K562 (cell line): ENCODE data around the gene SNRNP70. TPM values are rescaled to one million over a fixed set of nuclear protein-coding genes. Genes with fewer than 3 reads are reported as not detected.

Source experiments
- ADNP ChIP-seq: fragments of 200-800 bp; sonication (Bioruptor generic); IDR thresholded peaks from 2 replicates; pipeline ENCODE4 v1.6.1; 2016; ENCODE audit warnings: missing genetic modification characterization, missing compliant biosample characterization
- BRD9 ChIP-seq: fragments of 450-650 bp; IDR thresholded peaks from 2 replicates; pipeline ENCODE4 v1.6.1; 2018; ENCODE audit warnings: low read depth; ENCODE audit not compliant: partially characterized antibody
- C11orf30 ChIP-seq: fragments of 450-650 bp; IDR thresholded peaks from 2 replicates; pipeline ENCODE4 v1.6.1; 2016; ENCODE audit warnings: low read depth, mild to moderate bottlenecking
- CEBPB ChIP-seq: fragments of 450-650 bp; IDR thresholded peaks from 2 replicates; pipeline ENCODE4 v1.6.1; 2016; ENCODE audit warnings: missing genetic modification characterization, missing compliant biosample characterization
- FIP1L1 ChIP-seq: fragments of 200-400 bp; formaldehyde crosslinking; IDR thresholded peaks from 2 replicates; pipeline ENCODE4 v1.6.1; 2018; ENCODE audit warnings: mild to moderate bottlenecking, low read depth, low read length; ENCODE audit not compliant: poor library complexity, severe bottlenecking
- HDAC8 ChIP-seq: fragments of 450-650 bp; IDR thresholded peaks from 2 replicates; pipeline ENCODE4 v1.6.1; 2016; ENCODE audit warnings: mild to moderate bottlenecking, missing genetic modification characterization, moderate library complexity, missing compliant biosample characterization
- HDGF ChIP-seq: fragments of 450-650 bp; IDR thresholded peaks from 2 replicates; pipeline ENCODE4 v1.6.1; 2016
- JUN ChIP-seq, 2 experiments: sonication (generic) in 1 of 2; formaldehyde crosslinking in 1 of 2; IDR thresholded peaks; 2 replicates each; pipeline versions ENCODE4 v1.6.1 to v1.8.0; 2012 to 2022; ENCODE audit warnings: borderline replicate concordance in 2 of 2, mild to moderate bottlenecking in 2 of 2, improper control_type of control experiment in 1 of 2, low read depth in 1 of 2, low read length in 1 of 2, missing genetic modification reagents in 1 of 2
- MAFF ChIP-seq: IDR thresholded peaks from 2 replicates; pipeline ENCODE4 v1.6.1; 2012; ENCODE audit warnings: low read length, improper control_type of control experiment
- MTA1 ChIP-seq: fragments of 450-650 bp; IDR thresholded peaks from 2 replicates; pipeline ENCODE4 v1.6.1; 2017; ENCODE audit warnings: borderline replicate concordance
- NCOR1 ChIP-seq: fragments of 450-650 bp; IDR thresholded peaks from 2 replicates; pipeline ENCODE4 v1.6.1; 2016; ENCODE audit warnings: mild to moderate bottlenecking, moderate library complexity
- NFE2 ChIP-seq: IDR thresholded peaks from 2 replicates; pipeline ENCODE4 v1.6.1; 2014; ENCODE audit warnings: antibody characterized with exemption, low read depth
- NFXL1 ChIP-seq: fragments of 450-650 bp; formaldehyde crosslinking; IDR thresholded peaks from 2 replicates; pipeline ENCODE4 v1.4.0; 2021; ENCODE audit warnings: mild to moderate bottlenecking
- NR2F6 ChIP-seq: fragments of 450-650 bp; formaldehyde crosslinking; IDR thresholded peaks from 2 replicates; pipeline ENCODE4 v1.4.0; 2020; ENCODE audit warnings: mild to moderate bottlenecking
- OTX1 ChIP-seq: fragments of 450-650 bp; formaldehyde crosslinking; IDR thresholded peaks from 2 replicates; pipeline ENCODE4 v1.4.0; 2022; ENCODE audit warnings: mild to moderate bottlenecking
- PHF8 ChIP-seq: fragments of 200-600 bp; sonication (generic); IDR thresholded peaks from 2 replicates; pipeline ENCODE4 v1.6.1; 2012; ENCODE audit warnings: mixed run types, mild to moderate bottlenecking, inconsistent platforms, low read length, moderate library complexity, borderline replicate concordance
- SETDB1 ChIP-seq: IDR thresholded peaks from one replicate; pipeline ENCODE4 v1.6.1; 2012; ENCODE audit warnings: low read length, control low read depth, inconsistent platforms
- SRSF9 ChIP-seq: fragments of 200-400 bp; formaldehyde crosslinking; IDR thresholded peaks from 2 replicates; pipeline ENCODE4 v1.6.1; 2017; ENCODE audit warnings: low read depth, low read length, borderline replicate concordance
- YBX1 ChIP-seq: fragments of 450-650 bp; IDR thresholded peaks from 2 replicates; pipeline ENCODE4 v1.7.1; 2016; ENCODE audit warnings: mild to moderate bottlenecking
- ZBTB17 ChIP-seq: fragments of 450-650 bp; formaldehyde crosslinking; IDR thresholded peaks from 2 replicates; pipeline ENCODE4 v1.4.0; 2020; ENCODE audit warnings: mild to moderate bottlenecking
- ZNF165 ChIP-seq: fragments of 250-450 bp; sonication (Bioruptor Pico); IDR thresholded peaks from 2 replicates; pipeline ENCODE4 v1.4.0; 2020; ENCODE audit warnings: borderline replicate concordance
- ZNF324 ChIP-seq: fragments of 250-450 bp; sonication (Bioruptor Pico); IDR thresholded peaks from 2 replicates; pipeline ENCODE4 v1.4.0; 2020; ENCODE audit warnings: mild to moderate bottlenecking
- ZNF785 ChIP-seq: fragments of 250-450 bp; sonication (Bioruptor Pico); IDR thresholded peaks from 2 replicates; pipeline ENCODE4 v1.4.0; 2020; ENCODE audit warnings: mild to moderate bottlenecking
- polyA plus RNA-seq, 8 experiments: library from polyadenylated mRNA; depleted of rRNA in 4 of 8; stranded (reverse) in 5 of 8; unstranded in 3 of 8; fragments of >200 nt; fragmentation: Nextera tagmentation in 2 of 8; fragmentation: Illumina TruSeq in 1 of 8; extraction: Ambion mirVana in 2 of 8; extraction: Trizol in 1 of 8; gene quantifications; 2 replicates each; pipeline versions ENCODE4 v1.2.1 to v1.2.3, GENCODE V29; 2011 to 2014; ENCODE audit warnings: inconsistent platforms in 1 of 8, missing spikeins in 1 of 8
- total RNA-seq, 7 experiments: library from RNA; depleted of rRNA in 6 of 7; stranded (reverse); fragments of >200 nt in 6 of 7; fragmentation: Illumina TruSeq in 2 of 7; extraction: Trizol in 2 of 7; gene quantifications; 2 replicates each; pipeline versions ENCODE4 v1.2.1 to v1.2.3, GENCODE V29; 2011 to 2021; ENCODE audit warnings: low replicate concordance in 1 of 7
- TF ChIP-seq, protein P1 (sequence below): fragments of 250-450 bp; sonication (Bioruptor Pico); IDR thresholded peaks from 2 replicates; pipeline ENCODE4 v1.8.0; 2022; ENCODE audit warnings: inconsistent platforms
- TF ChIP-seq, protein P2 (sequence below): conservative IDR thresholded peaks from 2 replicates; pipeline ENCODE4 v1.6.1; 2011; ENCODE audit warnings: low read depth, mild to moderate bottlenecking, low read length; ENCODE audit not compliant: control insufficient read depth
- TF ChIP-seq, protein P3 (sequence below): IDR thresholded peaks from 3 replicates; pipeline ENCODE4 v1.6.1; 2011; ENCODE audit warnings: borderline replicate concordance, mild to moderate bottlenecking; ENCODE audit not compliant: insufficient read length, insufficient read depth

The SNRNP70 gene
- total and polyA plus RNA-seq, 9 of the 15 experiments (the other 6 are each of a cell fraction or from before 2014, with no cell fraction given), result 2.8 to 496 (median 136) TPM

DNA sequence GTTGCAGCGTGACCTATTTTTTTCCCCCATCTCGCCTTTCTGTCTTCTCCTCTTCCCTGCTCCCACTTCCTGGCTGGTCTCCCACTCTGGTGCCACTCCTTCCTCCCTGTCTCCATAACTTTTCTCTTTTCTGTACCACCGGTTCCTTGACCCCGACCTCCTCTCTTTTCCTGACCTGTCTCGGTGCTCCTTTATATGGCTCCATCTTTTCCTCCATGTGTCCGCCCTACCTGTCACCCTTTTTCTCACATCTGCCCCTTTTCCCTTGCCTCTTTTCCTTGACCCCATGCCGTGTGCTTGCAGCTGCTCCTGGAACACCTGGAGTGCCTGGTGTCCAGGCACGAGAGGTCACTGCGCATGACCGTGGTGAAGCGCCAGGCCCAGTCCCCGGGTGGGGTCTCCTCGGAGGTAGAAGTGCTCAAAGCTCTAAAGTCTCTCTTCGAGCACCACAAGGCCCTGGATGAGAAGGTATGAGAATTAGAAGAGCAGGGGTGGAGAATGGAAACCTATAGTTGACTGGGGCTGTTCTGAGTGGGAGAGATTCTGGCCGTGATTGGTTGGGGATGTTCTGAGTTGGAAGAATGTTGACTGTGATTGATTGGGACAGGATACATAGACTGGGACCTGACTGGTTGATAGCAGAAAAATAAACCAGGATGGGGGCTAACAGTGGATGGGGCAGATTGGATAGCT is 43.4 kb downstream of the SNRNP70 start (continued):
- TF ChIP-seq NFXL1 (CRISPR knock-in tag) (no peak), SETDB1 (no peak), NFE2 (no peak), JUN (IDR thresholded peaks at IDR 0.05; ENCODE audit: borderline replicate concordance, low read depth, low read length) (no peak), JUN (CRISPR knock-in tag; IDR thresholded peaks at IDR 0.05; ENCODE audit: borderline replicate concordance) (no peak), ZNF165 (CRISPR knock-in tag) (no peak), ZNF785 (no peak), ZBTB17 (no peak), CEBPB (no peak), MTA1 (no peak), ADNP (tag) (no peak), YBX1 (no peak), MAFF (no peak), FIP1L1 (no peak), HDAC8 (tag) (no peak), NR2F6 (no peak), OTX1 (CRISPR knock-in tag) (0 out of 2 replicates have a peak, but pooled peaks have one; percentile 17), HDGF (0 out of 2 replicates have a peak, but pooled peaks have one; percentile 35), SRSF9 (no peak), ZNF324 (CRISPR knock-in tag) (no peak), BRD9 (no peak), PHF8 (0 out of 2 replicates have a peak, but pooled peaks have one; percentile 23), C11orf30 (no peak), NCOR1 (no peak)
- TF ChIP-seq, protein P1, sequence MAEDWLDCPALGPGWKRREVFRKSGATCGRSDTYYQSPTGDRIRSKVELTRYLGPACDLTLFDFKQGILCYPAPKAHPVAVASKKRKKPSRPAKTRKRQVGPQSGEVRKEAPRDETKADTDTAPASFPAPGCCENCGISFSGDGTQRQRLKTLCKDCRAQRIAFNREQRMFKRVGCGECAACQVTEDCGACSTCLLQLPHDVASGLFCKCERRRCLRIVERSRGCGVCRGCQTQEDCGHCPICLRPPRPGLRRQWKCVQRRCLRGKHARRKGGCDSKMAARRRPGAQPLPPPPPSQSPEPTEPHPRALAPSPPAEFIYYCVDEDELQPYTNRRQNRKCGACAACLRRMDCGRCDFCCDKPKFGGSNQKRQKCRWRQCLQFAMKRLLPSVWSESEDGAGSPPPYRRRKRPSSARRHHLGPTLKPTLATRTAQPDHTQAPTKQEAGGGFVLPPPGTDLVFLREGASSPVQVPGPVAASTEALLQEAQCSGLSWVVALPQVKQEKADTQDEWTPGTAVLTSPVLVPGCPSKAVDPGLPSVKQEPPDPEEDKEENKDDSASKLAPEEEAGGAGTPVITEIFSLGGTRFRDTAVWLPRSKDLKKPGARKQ, result no peak
- TF ChIP-seq, protein P2, sequence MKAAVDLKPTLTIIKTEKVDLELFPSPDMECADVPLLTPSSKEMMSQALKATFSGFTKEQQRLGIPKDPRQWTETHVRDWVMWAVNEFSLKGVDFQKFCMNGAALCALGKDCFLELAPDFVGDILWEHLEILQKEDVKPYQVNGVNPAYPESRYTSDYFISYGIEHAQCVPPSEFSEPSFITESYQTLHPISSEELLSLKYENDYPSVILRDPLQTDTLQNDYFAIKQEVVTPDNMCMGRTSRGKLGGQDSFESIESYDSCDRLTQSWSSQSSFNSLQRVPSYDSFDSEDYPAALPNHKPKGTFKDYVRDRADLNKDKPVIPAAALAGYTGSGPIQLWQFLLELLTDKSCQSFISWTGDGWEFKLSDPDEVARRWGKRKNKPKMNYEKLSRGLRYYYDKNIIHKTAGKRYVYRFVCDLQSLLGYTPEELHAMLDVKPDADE, result 0 out of 2 replicates have a peak, but pooled peaks have one; percentile 7
- TF ChIP-seq, protein P3, sequence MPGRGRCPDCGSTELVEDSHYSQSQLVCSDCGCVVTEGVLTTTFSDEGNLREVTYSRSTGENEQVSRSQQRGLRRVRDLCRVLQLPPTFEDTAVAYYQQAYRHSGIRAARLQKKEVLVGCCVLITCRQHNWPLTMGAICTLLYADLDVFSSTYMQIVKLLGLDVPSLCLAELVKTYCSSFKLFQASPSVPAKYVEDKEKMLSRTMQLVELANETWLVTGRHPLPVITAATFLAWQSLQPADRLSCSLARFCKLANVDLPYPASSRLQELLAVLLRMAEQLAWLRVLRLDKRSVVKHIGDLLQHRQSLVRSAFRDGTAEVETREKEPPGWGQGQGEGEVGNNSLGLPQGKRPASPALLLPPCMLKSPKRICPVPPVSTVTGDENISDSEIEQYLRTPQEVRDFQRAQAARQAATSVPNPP, result no peak
